ENCODE measurements around the gene SORBS1.

Gene SORBS1

GRCh38 chr10:95475827-95476468 is 85.2 kb downstream of the SORBS1 start (continued):
- TF ChIP-seq CTCF (tag by site-specific recombination; IDR thresholded peaks at IDR 0.05): no peak
- TF ChIP-seq ZNF202 (tag by site-specific recombination; IDR thresholded peaks at IDR 0.05; ENCODE audit: borderline replicate concordance): no peak
- TF ChIP-seq ZNF626 (tag by site-specific recombination; IDR thresholded peaks at IDR 0.05): no peak
- no peak for TF ChIP-seq KLF16 (tag by site-specific recombination; IDR thresholded peaks at IDR 0.05)
- no peak for TF ChIP-seq ZBTB49 (tag by site-specific recombination; IDR thresholded peaks at IDR 0.05; ENCODE audit: low read depth)
- no peak for TF ChIP-seq ZNF19 (tag by site-specific recombination; IDR thresholded peaks at IDR 0.05; ENCODE audit: low read depth)
- no peak for TF ChIP-seq ZFHX2 (tag by site-specific recombination; conservative IDR thresholded peaks at IDR 0.05)
- TF ChIP-seq ZNF530 (tag by site-specific recombination; IDR thresholded peaks at IDR 0.05; ENCODE audit: low read depth): no peak
- TF ChIP-seq, protein P1, sequence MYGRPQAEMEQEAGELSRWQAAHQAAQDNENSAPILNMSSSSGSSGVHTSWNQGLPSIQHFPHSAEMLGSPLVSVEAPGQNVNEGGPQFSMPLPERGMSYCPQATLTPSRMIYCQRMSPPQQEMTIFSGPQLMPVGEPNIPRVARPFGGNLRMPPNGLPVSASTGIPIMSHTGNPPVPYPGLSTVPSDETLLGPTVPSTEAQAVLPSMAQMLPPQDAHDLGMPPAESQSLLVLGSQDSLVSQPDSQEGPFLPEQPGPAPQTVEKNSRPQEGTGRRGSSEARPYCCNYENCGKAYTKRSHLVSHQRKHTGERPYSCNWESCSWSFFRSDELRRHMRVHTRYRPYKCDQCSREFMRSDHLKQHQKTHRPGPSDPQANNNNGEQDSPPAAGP (tag by site-specific recombination; IDR thresholded peaks at IDR 0.05): no peak
- TF ChIP-seq SP2 (tag by site-specific recombination; IDR thresholded peaks at IDR 0.05): no peak
- TF ChIP-seq ZNF629 (tag by site-specific recombination; IDR thresholded peaks at IDR 0.05): peak; percentile 58
- TF ChIP-seq ZBTB1 (tag by site-specific recombination; IDR thresholded peaks at IDR 0.05): no peak
- TF ChIP-seq ZNF133 (tag by site-specific recombination; IDR thresholded peaks at IDR 0.05): no peak
- no peak for TF ChIP-seq ZNF132 (tag by site-specific recombination; IDR thresholded peaks at IDR 0.05; ENCODE audit: borderline replicate concordance)
- no peak for TF ChIP-seq ZBTB10 (tag by site-specific recombination; IDR thresholded peaks at IDR 0.05)
- TF ChIP-seq MZF1 (tag by site-specific recombination; IDR thresholded peaks at IDR 0.05; ENCODE audit: borderline replicate concordance): no peak
- no peak for TF ChIP-seq HOXA7 (CRISPR knock-in tag; IDR thresholded peaks at IDR 0.05; ENCODE audit: borderline replicate concordance)
- no peak for TF ChIP-seq PRDM1 (tag by site-specific recombination; IDR thresholded peaks at IDR 0.05)
- no peak for TF ChIP-seq ZNF658 (tag by site-specific recombination; IDR thresholded peaks at IDR 0.05)
- no peak for TF ChIP-seq ZNF223 (tag by site-specific recombination; IDR thresholded peaks at IDR 0.05)
- TF ChIP-seq ZNF274 (IDR thresholded peaks at IDR 0.05; ENCODE audit: low read length): no peak
- TF ChIP-seq ZNF274 (tag by site-specific recombination; IDR thresholded peaks at IDR 0.05; ENCODE audit: borderline replicate concordance): no peak
- TF ChIP-seq PATZ1 (tag by site-specific recombination; IDR thresholded peaks at IDR 0.05): 0 out of 2 replicates have a peak, but pooled peaks have one; percentile 31
- TF ChIP-seq ZNF600 (tag by site-specific recombination; IDR thresholded peaks at IDR 0.05): no peak
- TF ChIP-seq MEIS1 (CRISPR knock-in tag; IDR thresholded peaks at IDR 0.05; ENCODE audit: borderline replicate concordance): no peak
- no peak for TF ChIP-seq SP7 (tag by site-specific recombination; IDR thresholded peaks at IDR 0.05)
- no peak for TF ChIP-seq YY1 (tag by site-specific recombination; IDR thresholded peaks at IDR 0.05)

Data from HEK293 (cell line).